ENCODE data around the gene SALL4.
"Not testable (repeated sequence)": the region's sequence is repeated elsewhere in the genome, so short reads cannot be mapped to it uniquely, and the experiment has no call there.

Gene SALL4

GRCh38 chr20:51832276-51832675 lies 30.0 kb upstream of the SALL4 start:
- no peak for DNase-seq (ENCODE audit: low spot score)
- TF ChIP-seq CTCF (IDR thresholded peaks at IDR 0.05; ENCODE audit: borderline replicate concordance, control extremely low read depth, extremely low read depth, insufficient read depth, missing control alignments), result no peak
- in situ Hi-C loops (cut with MboI; ENCODE audit: low sequenced_read_pairs, unreplicated experiment), result no loop called here

- TF ChIP-seq CTCF (IDR thresholded peaks at IDR 0.05; ENCODE audit: borderline replicate concordance, control extremely low read depth, extremely low read depth, insufficient read depth, missing control alignments), result no peak
- no peak for DNase-seq (ENCODE audit: low spot score)
- in situ Hi-C loops (cut with MboI; ENCODE audit: low sequenced_read_pairs, unreplicated experiment), result no loop called here
Measured at GRCh38 chr20:51831866-51832265, 29.5 kb upstream of the SALL4 start.

GRCh38 chr20:51830538-51830937 lies 28.2 kb upstream of the SALL4 start:
- no peak for DNase-seq (ENCODE audit: low spot score)
- no peak for TF ChIP-seq CTCF (IDR thresholded peaks at IDR 0.05; ENCODE audit: borderline replicate concordance, control extremely low read depth, extremely low read depth, insufficient read depth, missing control alignments)
- in situ Hi-C loops (cut with MboI; ENCODE audit: low sequenced_read_pairs, unreplicated experiment), result no loop called here

GRCh38 chr20:51828762-51829161 lies 26.4 kb upstream of the SALL4 start:
- in situ Hi-C loops (cut with MboI; ENCODE audit: low sequenced_read_pairs, unreplicated experiment), result no loop called here
- no peak for TF ChIP-seq CTCF (IDR thresholded peaks at IDR 0.05; ENCODE audit: borderline replicate concordance, control extremely low read depth, extremely low read depth, insufficient read depth, missing control alignments)
- peak; percentile 44 for DNase-seq (ENCODE audit: low spot score)

GRCh38 chr20:51826372-51826771 lies 24.1 kb upstream of the SALL4 start:
- no peak for TF ChIP-seq CTCF (IDR thresholded peaks at IDR 0.05; ENCODE audit: borderline replicate concordance, control extremely low read depth, extremely low read depth, insufficient read depth, missing control alignments)
- in situ Hi-C loops (cut with MboI; ENCODE audit: low sequenced_read_pairs, unreplicated experiment), result no loop called here
- no peak for DNase-seq (ENCODE audit: low spot score)

GRCh38 chr20:51818479-51819008 lies 16.2 kb upstream of the SALL4 start:
- no peak for TF ChIP-seq CTCF (IDR thresholded peaks at IDR 0.05; ENCODE audit: borderline replicate concordance, control extremely low read depth, extremely low read depth, insufficient read depth, missing control alignments)
- DNase-seq (ENCODE audit: low spot score), result no peak
- in situ Hi-C loops (cut with MboI; ENCODE audit: low sequenced_read_pairs, unreplicated experiment), result no loop called here

GRCh38 chr20:51816856-51817255 lies 14.5 kb upstream of the SALL4 start:
- in situ Hi-C loops (cut with MboI; ENCODE audit: low sequenced_read_pairs, unreplicated experiment); DNase-seq (ENCODE audit: low spot score): not testable (repeated sequence)
